Panc1 (cell line): ENCODE measurements around the gene CIAPIN1. TPM values are rescaled to one million over a fixed set of nuclear protein-coding genes. Genes with fewer than 3 reads are reported as not detected.

Experiments used
- ATAC-seq: fragments of 200-7000 bp; cut with Tn5 transposase; 2 replicates; pipeline ENCODE4 v1.9.1; 2020; ENCODE audit warnings: mild to moderate bottlenecking, moderate library complexity
- BruUV-seq: library from RNA; stranded (reverse); fragments of 400-500 nt; replicated peaks from 2 replicates; lab custom pipeline; 2021; lab: Mats Ljungman, UMichigan
- CTCF ChIA-PET: fragments of 300-600 bp; sonication (Branson Sonifier 250); formaldehyde crosslinking; loops from one replicate; lab custom pipeline; 2022; ENCODE audit warnings: antibody characterized with exemption; lab: Charles Lee
- POLR2A ChIA-PET: fragments of 300-600 bp; sonication (Branson Sonifier 250); formaldehyde crosslinking; loops from one replicate; lab custom pipeline; 2022; ENCODE audit warnings: antibody characterized with exemption; lab: Charles Lee
- DNase-seq: peaks from one replicate; pipeline ENCODE4 v3.0.0-alpha.2; 2010; ENCODE audit warnings: low read depth, low spot score
- H3K27ac ChIP-seq: 2 replicates; pipeline ENCODE4 v1.5.1; 2011; ENCODE audit warnings: mild to moderate bottlenecking, low read length, inconsistent platforms
- H3K27me3 ChIP-seq: fragments of 200-500 bp; sonication (Bioruptor generic); 2 replicates; pipeline ENCODE4 v1.6.0; 2014; ENCODE audit warnings: low read length, inconsistent platforms; ENCODE audit not compliant: control insufficient read depth, insufficient read depth
- H3K36me3 ChIP-seq: fragments of 200-500 bp; sonication (Bioruptor generic); 2 replicates; pipeline ENCODE4 v1.5.1; 2014; ENCODE audit warnings: inconsistent platforms, mild to moderate bottlenecking, low read length, moderate library complexity; ENCODE audit not compliant: control insufficient read depth, insufficient read depth
- H3K4me1 ChIP-seq: 2 replicates; pipeline ENCODE4 v1.5.1; 2011; ENCODE audit warnings: inconsistent platforms, mild to moderate bottlenecking, low read length, moderate library complexity; ENCODE audit not compliant: control insufficient read depth, insufficient read depth
- H3K4me3 ChIP-seq, 2 experiments: 2 replicates each; pipeline ENCODE4 v1.5.1; 2011 to 2012; ENCODE audit warnings: low read depth in 2 of 2, low read length in 2 of 2, mild to moderate bottlenecking in 2 of 2, inconsistent platforms in 1 of 2, moderate library complexity in 1 of 2
- H3K9me3 ChIP-seq: fragments of 200-500 bp; sonication (Bioruptor generic); 2 replicates; pipeline ENCODE4 v1.5.1; 2014; ENCODE audit warnings: low read depth, mild to moderate bottlenecking, inconsistent platforms, low read length, moderate library complexity; ENCODE audit not compliant: control insufficient read depth, insufficient read depth
- POLR2AphosphoS5 ChIP-seq: IDR thresholded peaks from 2 replicates; pipeline ENCODE4 v1.6.1; 2012; ENCODE audit warnings: mild to moderate bottlenecking, low read depth, low read length, moderate library complexity
- SIN3A ChIP-seq: IDR thresholded peaks from 2 replicates; pipeline ENCODE4 v1.6.1; 2012; ENCODE audit warnings: low read depth, mild to moderate bottlenecking, low read length, moderate library complexity, borderline replicate concordance; ENCODE audit not compliant: insufficient read depth
- TCF7L2 ChIP-seq: IDR thresholded peaks from 2 replicates; pipeline ENCODE4 v1.6.1; 2011; ENCODE audit warnings: mild to moderate bottlenecking, low read depth, low read length, inconsistent platforms
- in situ Hi-C: cut with HindIII; loops from 2 replicates; pipeline ENCODE4 v1.10.0; 2016; ENCODE audit warnings: low sequenced_read_pairs, low pct_unique_long_range_greater_than_20kb
- intact Hi-C: fragments of 100-400 bp; cut with micrococcal nuclease; formaldehyde crosslinking; loops from one replicate; pipeline ENCODE4 v1.10.0; 2022; ENCODE audit not compliant: unreplicated experiment
- total RNA-seq: library from RNA; stranded (reverse); gene quantifications from one replicate; pipeline ENCODE4 v1.2.1, GENCODE V29; 2021; ENCODE audit not compliant: unreplicated experiment
- TF ChIP-seq, protein P1 (sequence below): fragments of 450-650 bp; IDR thresholded peaks from 2 replicates; pipeline ENCODE4 v1.5.1; 2017; ENCODE audit warnings: mild to moderate bottlenecking
- TF ChIP-seq, protein P2 (sequence below), 2 experiments: IDR thresholded peaks; 2 replicates each; pipeline ENCODE4 v1.6.1; 2011 to 2012; ENCODE audit warnings: low read depth in 2 of 2, control low read depth in 1 of 2, low read length in 1 of 2, mild to moderate bottlenecking in 1 of 2, moderate library complexity in 1 of 2; ENCODE audit not compliant: insufficient read depth in 1 of 2

CIAPIN1 gene
- total RNA-seq, 1 experiment from 2014 or later = 64.0 TPM

DNA sequence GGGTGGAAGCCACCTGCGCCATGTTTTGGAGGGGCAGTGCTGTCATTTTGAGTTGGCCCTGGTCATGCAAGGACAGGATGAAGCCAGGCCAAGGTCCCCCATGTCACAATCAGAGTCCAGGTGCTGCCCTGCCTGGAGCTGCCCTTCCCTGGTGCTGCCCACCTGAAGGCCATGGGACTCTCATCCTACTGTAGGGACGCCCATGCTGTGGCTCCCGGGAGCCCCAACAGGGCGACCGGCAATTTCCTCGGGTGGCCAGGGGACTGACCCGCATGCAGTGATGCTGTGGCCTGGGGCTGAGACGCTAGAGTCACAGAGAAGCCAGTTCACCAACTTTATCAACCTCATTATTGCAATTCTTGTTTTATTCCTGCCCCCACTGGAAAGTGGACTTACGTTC lies 34.6 kb downstream of the CIAPIN1 start:
- no peak for ATAC-seq
- peaks cover 8% of the 10 kb centered on the region for H3K4me1 ChIP-seq
- no peaks in the 10 kb centered on the region for H3K27me3 ChIP-seq
- H3K27ac ChIP-seq = no peak overlapping the region
- DNase-seq = no peak
- CTCF ChIA-PET = interaction anchor here (0.6 to 0.7 kb wide), 2 partner anchors 40 to 113 kb away, joined by 3 read pairs; partner anchors contain the start of gene CX3CL1
- H3K4me3 ChIP-seq = no peak overlapping the region
- intact Hi-C loops = no loop called here
- no peaks in the 10 kb centered on the region for H3K36me3 ChIP-seq
- H3K9me3 ChIP-seq = no peaks in the 10 kb centered on the region
- no peak for TF ChIP-seq SIN3A
- no peak for TF ChIP-seq TCF7L2
- no peak for TF ChIP-seq POLR2AphosphoS5
- TF ChIP-seq, protein P1, sequence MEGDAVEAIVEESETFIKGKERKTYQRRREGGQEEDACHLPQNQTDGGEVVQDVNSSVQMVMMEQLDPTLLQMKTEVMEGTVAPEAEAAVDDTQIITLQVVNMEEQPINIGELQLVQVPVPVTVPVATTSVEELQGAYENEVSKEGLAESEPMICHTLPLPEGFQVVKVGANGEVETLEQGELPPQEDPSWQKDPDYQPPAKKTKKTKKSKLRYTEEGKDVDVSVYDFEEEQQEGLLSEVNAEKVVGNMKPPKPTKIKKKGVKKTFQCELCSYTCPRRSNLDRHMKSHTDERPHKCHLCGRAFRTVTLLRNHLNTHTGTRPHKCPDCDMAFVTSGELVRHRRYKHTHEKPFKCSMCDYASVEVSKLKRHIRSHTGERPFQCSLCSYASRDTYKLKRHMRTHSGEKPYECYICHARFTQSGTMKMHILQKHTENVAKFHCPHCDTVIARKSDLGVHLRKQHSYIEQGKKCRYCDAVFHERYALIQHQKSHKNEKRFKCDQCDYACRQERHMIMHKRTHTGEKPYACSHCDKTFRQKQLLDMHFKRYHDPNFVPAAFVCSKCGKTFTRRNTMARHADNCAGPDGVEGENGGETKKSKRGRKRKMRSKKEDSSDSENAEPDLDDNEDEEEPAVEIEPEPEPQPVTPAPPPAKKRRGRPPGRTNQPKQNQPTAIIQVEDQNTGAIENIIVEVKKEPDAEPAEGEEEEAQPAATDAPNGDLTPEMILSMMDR = no peak
- TF ChIP-seq, protein P2, sequence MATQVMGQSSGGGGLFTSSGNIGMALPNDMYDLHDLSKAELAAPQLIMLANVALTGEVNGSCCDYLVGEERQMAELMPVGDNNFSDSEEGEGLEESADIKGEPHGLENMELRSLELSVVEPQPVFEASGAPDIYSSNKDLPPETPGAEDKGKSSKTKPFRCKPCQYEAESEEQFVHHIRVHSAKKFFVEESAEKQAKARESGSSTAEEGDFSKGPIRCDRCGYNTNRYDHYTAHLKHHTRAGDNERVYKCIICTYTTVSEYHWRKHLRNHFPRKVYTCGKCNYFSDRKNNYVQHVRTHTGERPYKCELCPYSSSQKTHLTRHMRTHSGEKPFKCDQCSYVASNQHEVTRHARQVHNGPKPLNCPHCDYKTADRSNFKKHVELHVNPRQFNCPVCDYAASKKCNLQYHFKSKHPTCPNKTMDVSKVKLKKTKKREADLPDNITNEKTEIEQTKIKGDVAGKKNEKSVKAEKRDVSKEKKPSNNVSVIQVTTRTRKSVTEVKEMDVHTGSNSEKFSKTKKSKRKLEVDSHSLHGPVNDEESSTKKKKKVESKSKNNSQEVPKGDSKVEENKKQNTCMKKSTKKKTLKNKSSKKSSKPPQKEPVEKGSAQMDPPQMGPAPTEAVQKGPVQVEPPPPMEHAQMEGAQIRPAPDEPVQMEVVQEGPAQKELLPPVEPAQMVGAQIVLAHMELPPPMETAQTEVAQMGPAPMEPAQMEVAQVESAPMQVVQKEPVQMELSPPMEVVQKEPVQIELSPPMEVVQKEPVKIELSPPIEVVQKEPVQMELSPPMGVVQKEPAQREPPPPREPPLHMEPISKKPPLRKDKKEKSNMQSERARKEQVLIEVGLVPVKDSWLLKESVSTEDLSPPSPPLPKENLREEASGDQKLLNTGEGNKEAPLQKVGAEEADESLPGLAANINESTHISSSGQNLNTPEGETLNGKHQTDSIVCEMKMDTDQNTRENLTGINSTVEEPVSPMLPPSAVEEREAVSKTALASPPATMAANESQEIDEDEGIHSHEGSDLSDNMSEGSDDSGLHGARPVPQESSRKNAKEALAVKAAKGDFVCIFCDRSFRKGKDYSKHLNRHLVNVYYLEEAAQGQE (IDR thresholded peaks at IDR 0.05; ENCODE audit: insufficient read depth in 1 of 2, low read depth in 2 of 2, low read length in 1 of 2) = no peak
- in situ Hi-C loops = no loop called here
- no TSS peak for BruUV-seq
- POLR2A ChIA-PET = no interaction called here

GRCh38 chr16:57411362-57411976 lies 35.7 kb downstream of the CIAPIN1 start:
- in situ Hi-C loops = no loop called here
- CTCF ChIA-PET = no interaction called here
- H3K4me3 ChIP-seq = no peak overlapping the region
- TF ChIP-seq, protein P2 (IDR thresholded peaks at IDR 0.05; ENCODE audit: insufficient read depth in 1 of 2, low read depth in 2 of 2, low read length in 1 of 2) = no peak
- TF ChIP-seq SIN3A (no peak), TCF7L2 (no peak), POLR2AphosphoS5 (no peak)
- TF ChIP-seq, protein P1 = no peak
- POLR2A ChIA-PET = no interaction called here
- ATAC-seq = no peak
- no peaks in the 10 kb centered on the region for H3K4me1 ChIP-seq
- no peaks in the 10 kb centered on the region for H3K9me3 ChIP-seq
- H3K36me3 ChIP-seq = no peaks in the 10 kb centered on the region
- no peak overlapping the region for H3K27ac ChIP-seq
- DNase-seq = no peak
- intact Hi-C loops = no loop called here
- H3K27me3 ChIP-seq = no peaks in the 10 kb centered on the region
- BruUV-seq = no TSS peak
